Middle frontal gyrus (tissue), 1 donor: ENCODE data around the gene TSPY10.
"Not testable (repeated sequence)": the region's sequence is repeated elsewhere in the genome, so short reads cannot be mapped to it uniquely, and the experiment has no call there.

Experiments
- DNase-seq: peaks from one replicate; pipeline ENCODE4 v3.0.0-alpha.2; 2015; ENCODE audit warnings: low spot score; ENCODE audit errors: extremely low spot score

The TSPY10 gene

GRCh38 chrY:9527580-9527979 is at the start of gene TSPY10:
TSPY10 (plus strand) TSS chrY:9527880; CDS start chrY:9527926, 46 bp downstream.
- DNase-seq = not testable (repeated sequence)

GRCh38 chrY:9486967-9487366 is 40.7 kb upstream of the TSPY10 start, which contains the start of gene TSPY9:
TSPY9 (plus strand) TSS chrY:9487267; CDS start chrY:9487313, 46 bp downstream.
- not testable (repeated sequence) for DNase-seq

- not testable (repeated sequence) for DNase-seq
Measured at GRCh38 chrY:9504396-9504795, 23.3 kb upstream of the TSPY10 start.

GRCh38 chrY:9516287-9516686 is 11.4 kb upstream of the TSPY10 start:
- not testable (repeated sequence) for DNase-seq
